Dendritic cell treated with granulocyte-macrophage colony-stimulating factor and Interleukin-4, amounts not matched to agents 40 ng/mL and 50 ng/mL, for 4 days (primary cell): ENCODE data around the gene CAPRIN1.

Source experiments
- H3K27ac Mint-ChIP-seq: one replicate; pipeline ENCODE4 v1.8.0; 2022; ENCODE audit warnings: mild to moderate bottlenecking, mixed read lengths
- H3K27me3 Mint-ChIP-seq: one replicate; pipeline ENCODE4 v1.8.0; 2022; ENCODE audit warnings: mild to moderate bottlenecking, mixed read lengths
- H3K36me3 Mint-ChIP-seq: one replicate; pipeline ENCODE4 v1.8.0; 2022; ENCODE audit warnings: low read depth, mixed read lengths
- H3K4me1 Mint-ChIP-seq: one replicate; pipeline ENCODE4 v1.8.0; 2022; ENCODE audit warnings: low read depth, mixed read lengths
- H3K4me3 Mint-ChIP-seq: one replicate; pipeline ENCODE4 v1.8.0; 2022; ENCODE audit warnings: mild to moderate bottlenecking, moderate library complexity, mixed read lengths
- H3K9me3 Mint-ChIP-seq: one replicate; pipeline ENCODE4 v1.8.0; 2022; ENCODE audit warnings: mixed read lengths
- intact Hi-C: fragments of 100-400 bp; cut with micrococcal nuclease; formaldehyde crosslinking; loops from one replicate; pipeline ENCODE4 v1.15.0; 2022

Gene CAPRIN1

GRCh38 chr11:34051349-34052035 is at the start of gene CAPRIN1:
CAPRIN1 (plus strand) TSS chr11:34051731; CDS start chr11:34052421, 690 bp downstream.
- peak within 1 kb of the TSS; percentile 94 for H3K27ac Mint-ChIP-seq
- no peaks in the 10 kb centered on the region for H3K27me3 Mint-ChIP-seq

GRCh38 chr11:34002420-34002819 is 49.1 kb upstream of the CAPRIN1 start:
- H3K27ac Mint-ChIP-seq: no peak overlapping the region
- intact Hi-C loops: no loop called here
- H3K4me3 Mint-ChIP-seq: no peak overlapping the region
- no peaks in the 10 kb centered on the region for H3K9me3 Mint-ChIP-seq
- H3K36me3 Mint-ChIP-seq: no peaks in the 10 kb centered on the region
- H3K27me3 Mint-ChIP-seq: peaks cover 24% of the 10 kb centered on the region
- H3K4me1 Mint-ChIP-seq: peaks cover 10% of the 10 kb centered on the region

More at GRCh38 chr11:34051349-34052035, at the start of gene CAPRIN1:
- Mint-ChIP-seq H3K9me3 (no peaks in the 10 kb centered on the region), H3K4me3 (peak within 1 kb of the TSS; percentile 97), H3K36me3 (peaks cover 34% of the 10 kb centered on the region), H3K4me1 (peaks cover 32% of the 10 kb centered on the region)
- intact Hi-C loops: loop anchor here (1.0 to 5.0 kb wide), 3 partner anchors 54 to 866 kb away; partner anchors contain the start of genes ABTB2, APIP, NAT10 and PDHX

GRCh38 chr11:34004236-34004635 is 47.3 kb upstream of the CAPRIN1 start:
- peaks cover 5% of the 10 kb centered on the region for H3K4me1 Mint-ChIP-seq
- intact Hi-C loops: no loop called here
- no peaks in the 10 kb centered on the region for H3K9me3 Mint-ChIP-seq
- no peak overlapping the region for H3K27ac Mint-ChIP-seq
- peaks cover 18% of the 10 kb centered on the region for H3K27me3 Mint-ChIP-seq
- H3K4me3 Mint-ChIP-seq: no peak overlapping the region
- no peaks in the 10 kb centered on the region for H3K36me3 Mint-ChIP-seq

GRCh38 chr11:34006876-34007275 is 44.7 kb upstream of the CAPRIN1 start:
- Mint-ChIP-seq H3K36me3 (no peaks in the 10 kb centered on the region), H3K4me3 (no peak overlapping the region), H3K27ac (no peak overlapping the region), H3K27me3 (peaks cover 10% of the 10 kb centered on the region), H3K4me1 (peaks cover 5% of the 10 kb centered on the region), H3K9me3 (no peaks in the 10 kb centered on the region)
- intact Hi-C loops: no loop called here

- intact Hi-C loops: loop anchor here (10.0 kb wide), 1 partner anchor 52 kb away; no protein-coding TSS in a partner anchor
- H3K27ac Mint-ChIP-seq: no peak overlapping the region
- no peaks in the 10 kb centered on the region for H3K9me3 Mint-ChIP-seq
- no peak overlapping the region for H3K4me3 Mint-ChIP-seq
- no peaks in the 10 kb centered on the region for H3K36me3 Mint-ChIP-seq
- H3K4me1 Mint-ChIP-seq: no peaks in the 10 kb centered on the region
- H3K27me3 Mint-ChIP-seq: peaks cover 12% of the 10 kb centered on the region
Measured at GRCh38 chr11:34012734-34013133, 38.8 kb upstream of the CAPRIN1 start.

GRCh38 chr11:34013898-34014571 is 37.5 kb upstream of the CAPRIN1 start:
- H3K27ac Mint-ChIP-seq: no peak overlapping the region
- peaks cover 9% of the 10 kb centered on the region for H3K27me3 Mint-ChIP-seq
- H3K4me3 Mint-ChIP-seq: no peak overlapping the region
- intact Hi-C loops: loop anchor here (10.0 kb wide), 1 partner anchor 51 kb away; no protein-coding TSS in a partner anchor
- no peaks in the 10 kb centered on the region for H3K4me1 Mint-ChIP-seq
- H3K36me3 Mint-ChIP-seq: no peaks in the 10 kb centered on the region
- H3K9me3 Mint-ChIP-seq: no peaks in the 10 kb centered on the region

GRCh38 chr11:34021977-34022735 is 29.4 kb upstream of the CAPRIN1 start:
- Mint-ChIP-seq H3K36me3 (no peaks in the 10 kb centered on the region), H3K27ac (no peak overlapping the region), H3K4me3 (no peak overlapping the region), H3K27me3 (peaks cover 4% of the 10 kb centered on the region), H3K4me1 (no peaks in the 10 kb centered on the region), H3K9me3 (peaks cover 9% of the 10 kb centered on the region)
- intact Hi-C loops: no loop called here

GRCh38 chr11:34026432-34026831 is 25.1 kb upstream of the CAPRIN1 start:
- Mint-ChIP-seq H3K4me1 (peaks cover 9% of the 10 kb centered on the region), H3K36me3 (no peaks in the 10 kb centered on the region), H3K27me3 (peaks cover 5% of the 10 kb centered on the region), H3K27ac (no peak overlapping the region), H3K9me3 (peaks cover 9% of the 10 kb centered on the region), H3K4me3 (no peak overlapping the region)
- intact Hi-C loops: no loop called here

- H3K27ac Mint-ChIP-seq: no peak overlapping the region
- no peaks in the 10 kb centered on the region for H3K9me3 Mint-ChIP-seq
- H3K36me3 Mint-ChIP-seq: no peaks in the 10 kb centered on the region
- peaks cover 1% of the 10 kb centered on the region for H3K27me3 Mint-ChIP-seq
- H3K4me1 Mint-ChIP-seq: peaks cover 9% of the 10 kb centered on the region
- no peak overlapping the region for H3K4me3 Mint-ChIP-seq
- intact Hi-C loops: no loop called here
Measured at GRCh38 chr11:34027516-34028408, 23.8 kb upstream of the CAPRIN1 start.

GRCh38 chr11:34028425-34028824 is 23.1 kb upstream of the CAPRIN1 start:
- Mint-ChIP-seq H3K4me3 (no peak overlapping the region), H3K27me3 (peaks cover 1% of the 10 kb centered on the region), H3K9me3 (no peaks in the 10 kb centered on the region), H3K4me1 (peaks cover 9% of the 10 kb centered on the region), H3K27ac (peak overlapping the region; percentile 10), H3K36me3 (no peaks in the 10 kb centered on the region)
- intact Hi-C loops: no loop called here

- Mint-ChIP-seq H3K4me1 (peaks cover 9% of the 10 kb centered on the region), H3K27ac (peak overlapping the region; percentile 10), H3K4me3 (no peak overlapping the region), H3K36me3 (no peaks in the 10 kb centered on the region), H3K9me3 (no peaks in the 10 kb centered on the region), H3K27me3 (peaks cover 1% of the 10 kb centered on the region)
- intact Hi-C loops: no loop called here
Measured at GRCh38 chr11:34029176-34029575, 22.4 kb upstream of the CAPRIN1 start.

- H3K4me1 Mint-ChIP-seq: peaks cover 9% of the 10 kb centered on the region
- H3K36me3 Mint-ChIP-seq: no peaks in the 10 kb centered on the region
- intact Hi-C loops: no loop called here
- H3K9me3 Mint-ChIP-seq: no peaks in the 10 kb centered on the region
- H3K27ac Mint-ChIP-seq: no peak overlapping the region
- H3K4me3 Mint-ChIP-seq: no peak overlapping the region
- peaks cover 1% of the 10 kb centered on the region for H3K27me3 Mint-ChIP-seq
Measured at GRCh38 chr11:34030382-34030781, 21.1 kb upstream of the CAPRIN1 start.

GRCh38 chr11:34033399-34033798 is 18.1 kb upstream of the CAPRIN1 start:
- intact Hi-C loops: no loop called here
- Mint-ChIP-seq H3K27me3 (peaks cover 1% of the 10 kb centered on the region), H3K36me3 (no peaks in the 10 kb centered on the region), H3K9me3 (no peaks in the 10 kb centered on the region), H3K27ac (no peak overlapping the region), H3K4me3 (no peak overlapping the region), H3K4me1 (peaks cover 24% of the 10 kb centered on the region)
